Glomerular endothelial cell (primary cell): ENCODE measurements around the gene HOXA13. TPM values are rescaled to one million over a fixed set of nuclear protein-coding genes. Genes with fewer than 3 reads are reported as not detected.
A peak's percentile ranks its signal among the peaks of the same experiment; 100 is the strongest.

ENCODE experiments used
- DNase-seq: peaks from one replicate; pipeline ENCODE4 v3.0.0-alpha.2; 2011; ENCODE audit warnings: low read depth, low spot score; ENCODE audit errors: extremely low read depth
- total RNA-seq: library from RNA; depleted of rRNA; stranded (reverse); fragments of >200 nt; gene quantifications from 2 replicates; pipeline ENCODE4 v1.2.3, GENCODE V29; 2015

The HOXA13 gene
- total RNA-seq, 1 donor from 2014 or later = not detected

- no peak for DNase-seq
Measured at GRCh38 chr7:27172315-27172774, 27.5 kb downstream of the HOXA13 start.

- no peak for DNase-seq
Measured at GRCh38 chr7:27171637-27172314, 28.1 kb downstream of the HOXA13 start.

DNA sequence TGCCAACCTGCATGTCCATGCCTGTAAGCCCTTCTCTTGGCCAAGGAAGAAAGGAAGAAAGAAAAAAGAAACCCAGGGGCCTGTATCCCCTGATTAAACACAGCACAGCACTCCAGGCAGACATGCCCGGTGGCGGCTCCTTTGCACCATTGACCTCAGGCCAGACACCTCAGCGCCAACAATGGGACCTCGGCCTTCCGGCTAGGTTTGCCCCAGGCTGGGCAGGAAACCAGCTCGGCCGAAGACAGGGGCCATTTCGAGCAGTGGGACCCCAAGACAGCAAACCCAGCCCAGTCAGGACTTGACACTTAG lies 28.6 kb downstream of the HOXA13 start:
- DNase-seq = no peak

DNA sequence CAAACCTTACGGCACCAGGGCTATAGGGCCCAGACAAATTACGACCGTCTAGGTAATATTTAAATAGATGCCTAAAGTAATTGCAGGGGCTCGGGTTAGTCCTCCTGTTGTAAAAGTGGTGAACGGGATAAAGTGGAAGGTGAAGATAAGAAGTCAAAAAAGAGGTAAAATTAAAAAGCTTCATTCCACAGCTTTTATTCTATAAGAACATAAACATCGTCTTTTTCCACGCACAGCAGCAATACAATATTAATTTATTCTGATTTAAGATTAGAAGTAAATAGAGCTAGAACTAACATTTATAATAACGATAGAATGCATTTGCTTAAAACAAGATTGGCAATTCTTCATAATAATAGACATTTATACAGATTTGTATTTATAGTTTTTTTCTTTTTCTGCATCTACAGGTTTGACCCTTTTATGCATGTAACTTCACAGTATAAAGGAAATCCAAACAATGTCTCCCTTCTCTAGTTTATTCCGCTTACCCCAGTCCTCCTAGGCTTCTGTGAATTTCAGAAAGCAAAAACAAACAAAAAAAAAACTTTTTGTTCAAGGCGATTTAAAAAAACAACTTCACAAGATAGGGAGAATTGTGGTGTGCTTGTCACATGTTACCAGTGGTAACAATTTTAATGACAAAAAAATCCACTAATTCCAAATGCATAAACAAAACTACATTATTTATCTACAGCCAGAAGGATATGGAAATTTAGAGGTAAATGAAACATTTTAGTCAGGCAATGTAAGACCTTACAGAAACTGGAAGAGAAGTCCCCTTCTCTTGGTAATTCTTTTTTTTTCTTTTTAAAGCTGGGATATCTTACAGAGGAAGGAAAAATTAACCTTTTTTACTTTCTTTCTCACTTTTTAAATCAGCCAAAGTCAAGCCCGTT lies 29.2 kb downstream of the HOXA13 start:
- no peak for DNase-seq

DNA sequence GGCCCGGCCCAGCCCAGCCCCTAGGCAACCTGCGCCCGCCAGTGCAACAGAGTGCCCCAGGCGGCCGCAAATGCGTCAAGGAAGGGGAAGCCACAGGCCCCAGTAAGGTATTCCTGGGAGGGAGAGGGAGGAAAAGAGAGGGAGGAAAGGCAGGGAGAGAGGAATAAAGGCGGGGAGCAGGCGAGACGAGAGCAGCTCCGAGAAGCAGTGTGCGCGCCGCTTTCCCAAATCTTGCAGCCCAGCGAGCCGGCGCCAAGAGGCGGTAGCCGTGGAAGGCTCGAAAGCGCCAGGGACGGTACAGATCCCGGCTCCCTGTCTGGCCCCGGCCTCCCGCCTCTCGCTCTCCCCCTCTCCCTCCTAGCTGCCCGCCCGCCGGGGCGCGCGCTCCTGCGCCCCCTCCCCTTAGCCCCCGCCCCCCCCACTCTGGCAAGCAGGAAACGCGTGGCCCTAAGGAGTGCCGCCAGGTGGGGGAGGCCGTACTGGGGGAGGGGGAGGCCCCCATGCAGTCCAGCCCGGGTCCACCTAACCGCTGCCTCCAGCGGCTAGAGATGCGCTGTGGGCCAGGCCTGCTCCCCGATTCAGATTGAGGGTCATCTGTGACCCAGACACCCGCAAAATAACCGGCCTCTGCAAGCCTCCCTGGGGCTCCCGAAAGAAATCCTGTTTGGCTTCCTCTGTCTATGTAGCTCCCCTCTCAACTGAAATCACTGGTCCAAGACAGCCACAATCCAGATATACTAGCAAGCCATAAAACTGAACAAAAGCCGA lies 30.0 kb downstream of the HOXA13 start:
- DNase-seq = no peak

DNA sequence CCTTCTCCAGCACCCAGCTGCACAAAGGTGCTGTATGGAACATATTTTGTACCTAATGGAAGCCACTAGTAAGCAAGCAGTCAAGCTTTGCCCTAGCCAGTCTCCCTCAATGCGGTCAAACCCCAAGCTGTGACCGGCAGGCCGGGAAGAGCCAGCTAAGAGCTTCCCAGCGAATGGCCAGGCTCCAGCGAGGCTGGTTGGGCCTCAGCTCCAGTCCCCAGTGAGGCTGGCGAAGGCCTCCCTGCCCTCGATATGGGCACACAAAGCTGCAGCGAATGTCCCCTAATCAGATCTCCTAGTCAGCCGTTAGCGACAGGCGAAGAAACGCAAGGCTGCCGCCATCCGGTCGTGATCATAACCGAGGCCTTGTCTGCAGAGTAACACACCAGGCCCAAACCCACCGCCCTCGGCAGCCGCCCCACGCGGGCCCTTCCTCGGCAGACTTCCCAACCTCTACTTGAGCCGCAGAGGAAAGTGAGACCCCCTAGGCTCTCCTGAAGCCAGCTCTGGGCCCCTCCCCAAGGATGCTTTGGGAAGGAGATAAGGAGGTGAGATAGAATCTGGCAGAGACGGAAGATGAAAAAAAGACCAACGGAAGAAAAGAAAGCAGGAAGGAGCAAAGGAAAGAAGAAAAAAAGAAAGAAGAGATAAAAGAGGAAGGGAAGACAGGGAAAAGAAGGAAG lies 31.5 kb downstream of the HOXA13 start:
- DNase-seq = no peak

GRCh38 chr7:27167916-27168264 lies 32.0 kb downstream of the HOXA13 start:
- DNase-seq = no peak

- no peak for DNase-seq
Measured at GRCh38 chr7:27166531-27167505, 33.1 kb downstream of the HOXA13 start.

DNA sequence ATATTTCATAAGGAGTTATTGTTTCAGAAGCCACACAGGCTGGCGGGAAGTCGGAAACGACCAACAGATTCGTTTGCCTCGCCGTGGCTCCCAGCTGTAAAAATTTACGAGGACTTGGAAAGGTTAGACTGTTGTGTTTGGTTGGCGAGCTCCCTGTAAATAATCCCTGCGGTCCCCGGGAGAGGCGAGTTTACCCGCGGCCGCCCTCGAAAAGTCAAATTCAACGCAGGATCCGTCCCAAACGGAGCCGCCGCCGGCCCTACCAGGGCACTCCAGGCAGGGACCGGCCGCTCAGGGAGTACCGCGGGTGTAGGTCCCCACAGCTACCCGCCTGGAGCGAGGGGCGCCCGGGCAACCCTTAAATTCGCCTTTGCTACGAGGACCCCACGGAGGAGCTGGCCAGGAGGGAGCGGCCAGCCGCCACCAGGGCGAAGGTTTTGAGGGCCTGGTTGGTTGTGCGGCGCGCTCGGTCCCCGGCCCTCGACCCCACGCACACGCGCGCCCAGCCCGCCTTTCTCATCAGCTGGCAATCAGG lies 33.8 kb downstream of the HOXA13 start:
- DNase-seq = no peak

GRCh38 chr7:27165089-27165995 lies 34.5 kb downstream of the HOXA13 start, which contains the start of gene HOXA9:
Gene HOXA9 (minus strand): TSS chr7:27165537. CDS start chr7:27165457, 80 bp downstream.
- DNase-seq = peak; percentile 75

- no peak for DNase-seq
Measured at GRCh38 chr7:27164367-27165088, 35.4 kb downstream of the HOXA13 start.

DNA sequence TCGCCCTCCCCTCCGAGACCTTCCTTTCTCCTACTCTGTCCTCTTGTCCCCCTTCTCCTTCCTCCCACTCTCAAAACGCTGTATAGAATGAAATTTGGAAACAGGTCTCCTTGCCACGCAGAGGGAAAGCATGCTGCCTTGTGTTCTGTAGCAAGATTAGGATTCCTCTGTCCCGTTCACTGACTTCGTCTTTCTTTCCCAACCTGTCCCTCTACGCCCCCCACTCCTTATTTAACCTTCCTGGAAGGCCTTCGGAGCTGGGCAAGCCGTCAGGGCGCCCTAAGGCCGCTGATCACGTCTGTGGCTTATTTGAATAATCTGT lies 35.9 kb downstream of the HOXA13 start:
- DNase-seq = no peak

DNA sequence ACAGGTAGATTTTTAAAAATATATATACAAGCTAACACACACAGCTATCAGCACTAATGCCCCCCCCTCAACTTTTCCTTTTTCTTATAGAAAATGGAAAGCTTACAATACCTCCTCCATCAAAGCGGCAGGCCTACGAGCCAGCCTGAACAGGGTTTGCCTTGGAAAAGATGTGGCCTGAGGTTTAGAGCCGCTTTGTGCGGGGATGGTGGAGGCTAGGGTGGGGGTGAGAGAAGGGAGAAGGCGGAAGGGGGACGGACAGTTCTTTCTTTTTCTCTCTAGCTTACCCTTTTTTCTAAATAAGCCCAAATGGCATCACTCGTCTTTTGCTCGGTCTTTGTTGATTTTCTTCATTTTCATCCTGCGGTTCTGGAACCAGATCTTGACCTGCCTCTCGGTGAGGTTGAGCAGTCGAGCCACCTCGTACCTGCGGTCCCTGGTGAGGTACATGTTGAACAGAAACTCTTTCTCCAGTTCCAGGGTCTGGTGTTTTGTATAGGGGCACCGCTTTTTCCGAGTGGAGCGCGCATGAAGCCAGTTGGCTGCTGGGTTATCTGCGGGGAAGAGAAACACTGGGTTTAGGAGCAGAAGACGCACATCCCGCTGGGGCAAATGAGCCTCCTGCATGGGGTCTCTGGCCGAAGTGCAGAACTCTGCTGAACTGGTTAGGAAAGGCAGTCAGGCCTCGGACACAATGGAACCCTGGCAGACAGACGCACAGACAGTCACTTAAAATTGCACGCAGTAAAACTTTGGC lies 36.4 kb downstream of the HOXA13 start:
- no peak for DNase-seq

DNA sequence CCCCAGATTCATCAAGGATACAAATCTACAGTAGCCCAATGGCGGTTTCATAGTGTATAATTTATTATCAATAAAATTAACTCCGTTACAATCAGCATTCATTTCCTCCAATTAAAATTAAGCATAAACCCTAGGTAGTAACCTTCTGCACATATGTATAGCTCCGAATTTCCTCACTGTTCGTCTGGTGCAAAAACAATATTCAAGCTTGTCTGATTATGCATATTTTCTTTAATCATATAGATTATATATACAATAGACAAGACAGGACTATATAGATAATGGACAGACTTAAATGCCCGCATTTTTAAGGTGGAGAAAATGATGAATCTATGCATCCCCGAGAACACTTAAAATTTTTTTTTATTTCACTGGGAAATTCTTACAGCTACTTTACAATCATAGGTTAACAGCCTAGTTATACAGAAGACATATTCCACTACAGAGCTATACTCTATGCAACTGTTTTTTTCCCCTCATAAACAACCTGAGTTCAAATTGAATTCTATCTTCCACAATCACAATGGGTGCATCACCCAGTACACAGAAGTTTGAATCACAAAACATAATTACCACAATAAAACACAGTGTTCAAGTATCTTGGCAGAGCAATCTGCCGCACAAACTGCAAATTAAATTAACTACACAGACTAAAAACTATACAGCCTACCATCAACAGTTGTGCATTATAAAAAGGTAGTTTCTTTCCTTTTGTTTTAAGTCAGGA lies 37.2 kb downstream of the HOXA13 start:
- DNase-seq = no peak

DNA sequence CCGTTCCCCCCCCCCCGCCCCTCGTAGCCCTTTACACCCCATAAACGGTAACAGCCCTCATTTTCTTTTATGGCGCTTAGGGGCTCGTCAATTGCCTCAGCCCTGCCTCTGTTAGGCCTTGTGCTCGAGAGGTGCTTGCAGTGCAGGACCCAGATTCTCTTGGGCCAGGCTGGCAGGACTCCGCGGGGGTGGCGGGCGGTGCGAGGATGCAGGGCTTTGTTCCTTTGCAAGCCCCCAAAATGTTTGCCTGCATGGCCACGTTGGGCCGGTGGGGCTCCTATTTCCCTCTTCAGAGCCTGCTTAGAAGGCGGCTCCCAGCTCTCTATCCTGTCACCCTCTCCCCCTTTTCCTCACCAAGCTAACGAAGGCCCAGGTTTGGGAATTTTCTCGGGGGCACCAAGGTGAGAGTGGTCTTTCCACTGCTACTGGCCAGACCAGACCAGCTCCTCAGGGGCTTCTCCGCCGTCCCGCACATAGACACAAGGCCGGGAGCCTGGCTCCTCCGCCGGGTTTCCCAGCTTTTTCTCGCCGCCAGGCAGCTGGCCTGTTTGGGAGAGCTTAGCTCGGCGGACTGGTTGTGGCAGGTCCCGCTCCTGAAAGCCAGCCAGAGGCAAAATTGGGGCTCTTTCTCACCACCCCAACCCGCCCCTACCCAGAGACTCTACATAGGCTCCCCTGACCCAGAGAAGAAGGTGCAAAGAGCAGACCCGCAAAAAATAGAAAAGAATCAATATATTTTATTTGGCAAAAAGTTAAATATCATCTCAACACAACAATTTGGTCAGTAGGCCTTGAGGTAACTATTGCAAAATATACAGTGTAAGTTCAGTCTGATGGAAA lies 38.0 kb downstream of the HOXA13 start:
- no peak for DNase-seq
